NCI-H1930 (cell line): ENCODE data around the gene MAGEA3.
"Not testable (repeated sequence)": the region's sequence is repeated elsewhere in the genome, so short reads cannot be mapped to it uniquely, and the experiment has no call there.

Source experiments
- DNase-seq, 2 experiments: peaks; one replicate each; lab custom pipeline; 2025; lab: John Stamatoyannopoulos, UW

MAGEA3 gene

GRCh38 chrX:152735860-152736511 is 37.4 kb downstream of the MAGEA3 start:
- no peak for DNase-seq

- DNase-seq: not testable (repeated sequence)
Measured at GRCh38 chrX:152736528-152736927, 37.9 kb downstream of the MAGEA3 start.

- DNase-seq: no peak
Measured at GRCh38 chrX:152738560-152738959, 40.0 kb downstream of the MAGEA3 start.
